ENCODE results near the gene SCFD2. TPM values are rescaled to one million over a fixed set of nuclear protein-coding genes. Genes with fewer than 3 reads are reported as not detected.

The SCFD2 gene
- total and polyA plus RNA-seq, 2 of the 8 experiments (the other 6 are each of a cell fraction or from before 2014, with no cell fraction given): 6.2 to 10.2 TPM

GRCh38 chr4:53152467-53152866 is 213.4 kb downstream of the SCFD2 start (continued):
- no peak for TF ChIP-seq CTBP2 (IDR thresholded peaks at IDR 0.05; ENCODE audit: borderline replicate concordance, insufficient read depth, insufficient read length, low read length)
- TF ChIP-seq CEBPB (IDR thresholded peaks at IDR 0.05; ENCODE audit: low read depth, low read length): no peak
- TF ChIP-seq EGR1 (IDR thresholded peaks at IDR 0.05; ENCODE audit: borderline replicate concordance, low read depth, low read length): no peak
- TF ChIP-seq MAFK (IDR thresholded peaks at IDR 0.05; ENCODE audit: low read depth, low read length): no peak
- TF ChIP-seq EZH2 (IDR thresholded peaks at IDR 0.05; ENCODE audit: low read depth, low read length, severe bottlenecking): no peak
- no peak for TF ChIP-seq E2F6 (IDR thresholded peaks at IDR 0.05)
- TF ChIP-seq CREB1 (IDR thresholded peaks at IDR 0.05): no peak

Measured in H1 (cell line).